Measurements from ENCODE around the gene DPH5. TPM values are rescaled to one million over a fixed set of nuclear protein-coding genes. Genes with fewer than 3 reads are reported as not detected.

The DPH5 gene
- total and polyA plus RNA-seq, 2 of the 4 experiments (the other 2 are of a cell fraction): 32.3 to 42.0 TPM

- no peak for ATAC-seq (ENCODE audit: low read depth)
- no peak overlapping the region for H2BK20ac ChIP-seq (ENCODE audit: low read depth, low read length)
Measured at GRCh38 chr1:100969327-100969726, 56.3 kb downstream of the DPH5 start.

More at GRCh38 chr1:100969327-100969726, 56.3 kb downstream of the DPH5 start:
- H3K79me1 ChIP-seq (ENCODE audit: low read depth in 1 of 2, low read length in 2 of 2): peaks cover 3 to 6% of the 10 kb centered on the region in 2 experiments; a peak in 1 of 4 replicates
- H3K36me3 ChIP-seq (ENCODE audit: control insufficient read depth, insufficient read depth, low read length): peaks cover 10% of the 10 kb centered on the region
- no peak overlapping the region for H3K4me2 ChIP-seq (ENCODE audit: low read depth, low read length)
- TF ChIP-seq RCOR1 (IDR thresholded peaks at IDR 0.05; ENCODE audit: insufficient replicate concordance, low read length) (no peak), CTCF (conservative IDR thresholded peaks at IDR 0.05; ENCODE audit: low read depth, low read length) (no peak), NFE2L2 (IDR thresholded peaks at IDR 0.05; ENCODE audit: low read depth, low read length) (no peak), ELK1 (IDR thresholded peaks at IDR 0.05; ENCODE audit: borderline replicate concordance, low read depth, low read length) (no peak), USF2 (IDR thresholded peaks at IDR 0.05; ENCODE audit: low read depth, low read length) (no peak), CHD1 (IDR thresholded peaks at IDR 0.05; ENCODE audit: low read depth, low read length) (no peak), CEBPB (IDR thresholded peaks at IDR 0.05; ENCODE audit: low read depth, low read length) (no peak), MXI1 (IDR thresholded peaks at IDR 0.05; ENCODE audit: borderline replicate concordance, low read depth, low read length) (no peak), SMC3 (IDR thresholded peaks at IDR 0.05; ENCODE audit: low read depth, low read length) (no peak), MAZ (IDR thresholded peaks at IDR 0.05; ENCODE audit: borderline replicate concordance, low read depth, low read length) (no peak), RFX5 (IDR thresholded peaks at IDR 0.05; ENCODE audit: low read depth, low read length) (no peak), FOS (IDR thresholded peaks at IDR 0.05; ENCODE audit: low read depth, low read length) (no peak), RAD21 (IDR thresholded peaks at IDR 0.05; ENCODE audit: low read length) (no peak), POLR2A (IDR thresholded peaks at IDR 0.05; ENCODE audit: low read depth, low read length) (no peak), MAFK (IDR thresholded peaks at IDR 0.05; ENCODE audit: low read depth, low read length) (no peak), BHLHE40 (IDR thresholded peaks at IDR 0.05; ENCODE audit: low read depth, low read length) (no peak)
- no peak overlapping the region for H3K4me3 ChIP-seq (ENCODE audit: insufficient read depth, low read depth, low read length)
- 33% methylated on average over 1 of the region's 2 CpGs; no CpG with 5 or more reads in 1 of the 2 experiments for WGBS, 2 experiments (ENCODE audit: extremely low coverage in 2 of 2, insufficient read length in 1 of 2)
- H3K56ac ChIP-seq (ENCODE audit: extremely low read depth, insufficient read depth, low read length): no peak overlapping the region
- no peak overlapping the region for H4K91ac ChIP-seq (ENCODE audit: insufficient read depth, low read depth, low read length)
- no peak overlapping the region for H4K8ac ChIP-seq (ENCODE audit: low read depth in 2 of 2, low read length in 2 of 2)
- H2BK15ac ChIP-seq (ENCODE audit: low read depth, low read length): no peak overlapping the region
- H2AK9ac ChIP-seq (replicated peaks; ENCODE audit: low read depth, low read length, poor library complexity): no peak overlapping the region
- no peaks in the 10 kb centered on the region for H3K9me3 ChIP-seq (ENCODE audit: control insufficient read depth, insufficient read depth, low read length)
- H3K14ac ChIP-seq (replicated peaks; ENCODE audit: low read depth, low read length): no peak overlapping the region
- H2AK5ac ChIP-seq (ENCODE audit: low read depth, low read length): no peak overlapping the region
- H4K20me1 ChIP-seq (ENCODE audit: insufficient read depth, low read length): no peaks in the 10 kb centered on the region
- H3K27me3 ChIP-seq (ENCODE audit: control insufficient read depth, insufficient read depth, low read length): no peaks in the 10 kb centered on the region
- H3K9me1 ChIP-seq (ENCODE audit: insufficient read depth, low read length): no peaks in the 10 kb centered on the region
- H3K4ac ChIP-seq (ENCODE audit: low read depth, low read length): no peak overlapping the region
- H4K5ac ChIP-seq (ENCODE audit: low read depth, low read length): no peak overlapping the region
- CTCF ChIA-PET: no interaction called here
- H2BK120ac ChIP-seq (ENCODE audit: low read depth, low read length): no peak overlapping the region
- H3K9ac ChIP-seq (ENCODE audit: low read depth, low read length): no peak overlapping the region
- in situ Hi-C loops (cut with MboI; ENCODE audit: low sequenced_read_pairs): no loop called here
- intact Hi-C loops (cut with micrococcal nuclease): no loop called here
- no TSS peak for BruUV-seq (replicated peaks)
- no peak overlapping the region for H3K18ac ChIP-seq (ENCODE audit: low read depth, low read length)
- H2AFZ ChIP-seq (replicated peaks; ENCODE audit: low read length, poor library complexity): no peak overlapping the region
- no peak overlapping the region for H3K27ac ChIP-seq (ENCODE audit: insufficient read depth, low read length)
- H3K23ac ChIP-seq (ENCODE audit: low read depth, low read length): no peak overlapping the region
- no peak overlapping the region for H2BK5ac ChIP-seq (ENCODE audit: low read depth, low read length, poor library complexity, severe bottlenecking)
- DNase-seq: no peak
- no peaks in the 10 kb centered on the region for H3K4me1 ChIP-seq (ENCODE audit: control insufficient read depth, insufficient read depth, low read length)
- dilution Hi-C loops (cut with HindIII; ENCODE audit: low sequenced_read_pairs, unreplicated experiment): no loop called here
- POLR2A ChIA-PET (ENCODE audit: unreplicated experiment): no interaction called here
